Neural crest cell (in vitro differentiated cells): Measurements from ENCODE around the gene KCTD5. TPM values are rescaled to one million over a fixed set of nuclear protein-coding genes. Genes with fewer than 3 reads are reported as not detected.
A peak's percentile ranks its signal among the peaks of the same experiment; 100 is the strongest.

Source experiments
- DNase-seq: peaks from one replicate; pipeline ENCODE4 v3.0.0; 2021; ENCODE audit warnings: low read depth, mixed read lengths, low spot score
- H3K27ac Mint-ChIP-seq: one replicate; pipeline ENCODE4 v1.8.0; 2021; ENCODE audit warnings: mild to moderate bottlenecking, mixed read lengths; ENCODE audit not compliant: unreplicated experiment
- H3K27me3 Mint-ChIP-seq: 2 replicates; pipeline ENCODE4 v1.8.0; 2021; ENCODE audit warnings: low read depth, mild to moderate bottlenecking, mixed read lengths
- H3K36me3 Mint-ChIP-seq: 2 replicates; pipeline ENCODE4 v1.8.0; 2021; ENCODE audit warnings: low read depth, mild to moderate bottlenecking, mixed read lengths
- H3K4me1 Mint-ChIP-seq: 2 replicates; pipeline ENCODE4 v1.8.0; 2021; ENCODE audit warnings: mixed read lengths
- H3K4me3 Mint-ChIP-seq: one replicate; pipeline ENCODE4 v1.8.0; 2021; ENCODE audit warnings: mild to moderate bottlenecking, mixed read lengths
- H3K9me3 Mint-ChIP-seq: 2 replicates; pipeline ENCODE4 v1.8.0; 2021; ENCODE audit warnings: mixed read lengths
- total RNA-seq: library from RNA; stranded (reverse); gene quantifications from 2 replicates; pipeline ENCODE4 v1.2.1, GENCODE V29; 2021
- TF ChIP-seq, protein P1 (sequence below): fragments of 200-600 bp; sonication (generic); conservative IDR thresholded peaks from 2 replicates; pipeline ENCODE4 v1.5.0; 2021; ENCODE audit warnings: antibody characterized with exemption, mild to moderate bottlenecking

KCTD5 gene
- total RNA-seq, 1 donor from 2014 or later: 27.7 TPM

DNA sequence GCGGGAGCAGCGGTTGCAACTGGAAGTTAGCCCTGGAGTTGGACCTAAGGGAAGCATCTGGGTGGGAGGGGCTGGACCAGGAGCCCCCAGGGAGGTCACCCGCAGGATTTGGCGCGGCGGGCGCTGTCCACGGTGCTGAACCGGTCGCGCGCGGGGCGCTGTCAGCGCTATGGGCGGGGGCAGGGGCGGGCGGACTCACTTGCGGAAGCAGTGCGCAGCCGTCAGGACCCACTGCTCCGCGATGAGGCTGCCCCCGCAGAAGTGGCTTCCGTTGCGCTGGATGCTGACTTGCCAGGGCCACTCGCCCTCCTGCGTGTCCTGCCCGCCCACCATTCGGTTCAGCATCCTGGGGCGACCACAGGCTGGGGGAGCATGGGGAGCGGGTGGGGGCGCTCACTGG is 33.2 kb downstream of the KCTD5 start:
- Mint-ChIP-seq H3K4me1 (no peaks in the 10 kb centered on the region), H3K27ac (no peak overlapping the region), H3K4me3 (no peak overlapping the region), H3K9me3 (no peaks in the 10 kb centered on the region), H3K36me3 (no peaks in the 10 kb centered on the region), H3K27me3 (peaks cover 8% of the 10 kb centered on the region)
- TF ChIP-seq, protein P1, sequence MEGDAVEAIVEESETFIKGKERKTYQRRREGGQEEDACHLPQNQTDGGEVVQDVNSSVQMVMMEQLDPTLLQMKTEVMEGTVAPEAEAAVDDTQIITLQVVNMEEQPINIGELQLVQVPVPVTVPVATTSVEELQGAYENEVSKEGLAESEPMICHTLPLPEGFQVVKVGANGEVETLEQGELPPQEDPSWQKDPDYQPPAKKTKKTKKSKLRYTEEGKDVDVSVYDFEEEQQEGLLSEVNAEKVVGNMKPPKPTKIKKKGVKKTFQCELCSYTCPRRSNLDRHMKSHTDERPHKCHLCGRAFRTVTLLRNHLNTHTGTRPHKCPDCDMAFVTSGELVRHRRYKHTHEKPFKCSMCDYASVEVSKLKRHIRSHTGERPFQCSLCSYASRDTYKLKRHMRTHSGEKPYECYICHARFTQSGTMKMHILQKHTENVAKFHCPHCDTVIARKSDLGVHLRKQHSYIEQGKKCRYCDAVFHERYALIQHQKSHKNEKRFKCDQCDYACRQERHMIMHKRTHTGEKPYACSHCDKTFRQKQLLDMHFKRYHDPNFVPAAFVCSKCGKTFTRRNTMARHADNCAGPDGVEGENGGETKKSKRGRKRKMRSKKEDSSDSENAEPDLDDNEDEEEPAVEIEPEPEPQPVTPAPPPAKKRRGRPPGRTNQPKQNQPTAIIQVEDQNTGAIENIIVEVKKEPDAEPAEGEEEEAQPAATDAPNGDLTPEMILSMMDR: no peak
- peak; percentile 54 for DNase-seq

DNA sequence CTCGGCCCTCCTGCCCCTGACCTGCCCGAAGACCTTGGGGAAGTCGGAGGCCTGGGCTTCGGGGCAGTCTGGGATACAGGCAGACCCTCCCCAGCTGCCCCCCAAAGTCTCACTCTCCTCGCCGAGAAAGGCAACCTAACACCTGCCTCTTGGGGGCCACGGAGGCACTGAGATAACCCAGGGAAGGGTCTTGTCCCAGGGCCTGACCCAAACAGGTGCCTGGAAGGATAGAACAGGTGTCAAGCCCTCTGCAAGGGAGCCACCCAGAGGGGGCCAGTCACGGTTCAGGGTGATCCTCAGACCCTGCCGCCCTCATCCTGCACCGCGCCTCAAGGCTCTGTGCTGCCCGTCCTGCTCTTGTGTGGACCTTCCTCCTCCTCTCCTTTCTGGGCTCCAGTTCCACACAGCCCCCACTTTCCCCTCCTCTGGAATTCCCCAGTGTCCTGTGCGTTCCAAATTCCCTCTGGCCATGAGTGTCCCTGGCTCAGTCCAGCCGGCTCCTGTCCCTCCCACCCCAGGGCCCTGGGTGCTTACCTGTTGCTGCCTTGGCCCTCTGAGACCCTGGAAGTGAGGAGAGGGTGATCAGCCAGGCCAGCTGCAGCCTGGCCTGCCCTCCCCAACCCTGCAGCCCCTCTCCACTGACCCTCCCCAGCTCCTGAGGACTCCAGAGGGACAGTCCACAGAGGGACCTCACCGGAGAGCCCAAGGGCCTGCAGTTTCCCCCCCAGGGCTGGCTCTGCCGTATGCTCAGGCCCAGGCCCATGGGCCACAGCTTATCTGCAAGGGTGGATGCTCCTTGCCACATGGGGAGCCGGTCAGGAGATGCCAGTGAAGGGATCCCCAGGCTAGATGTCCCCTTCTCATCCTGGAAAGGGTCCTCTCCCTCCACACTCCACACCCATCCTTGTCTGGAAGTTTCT is 33.9 kb downstream of the KCTD5 start:
- DNase-seq: no peak
- Mint-ChIP-seq H3K4me3 (no peak overlapping the region), H3K27ac (no peak overlapping the region), H3K36me3 (no peaks in the 10 kb centered on the region), H3K9me3 (no peaks in the 10 kb centered on the region), H3K27me3 (peaks cover 8% of the 10 kb centered on the region), H3K4me1 (no peaks in the 10 kb centered on the region)
- TF ChIP-seq, protein P1: no peak

DNA sequence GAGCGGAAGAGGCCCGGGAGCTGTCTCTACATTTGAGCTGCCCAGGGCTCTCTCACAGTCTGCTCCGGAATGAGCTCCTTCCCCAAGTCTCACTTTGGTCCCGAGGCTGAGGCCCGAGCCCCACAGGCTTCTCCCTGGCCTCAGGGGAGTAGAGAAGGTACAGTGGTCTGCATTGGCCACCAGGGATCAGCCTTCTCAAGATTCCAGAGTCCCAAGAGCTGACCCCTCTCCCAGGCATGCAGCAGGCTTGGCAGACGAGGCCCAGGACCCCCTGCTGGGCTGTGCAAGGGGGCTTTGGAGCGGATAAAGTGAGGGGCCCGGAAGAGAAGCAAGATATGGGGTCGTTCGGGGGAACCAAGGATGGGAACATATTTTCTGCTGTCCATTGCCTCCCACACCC is 34.6 kb downstream of the KCTD5 start:
- H3K4me1 Mint-ChIP-seq: no peaks in the 10 kb centered on the region
- no peaks in the 10 kb centered on the region for H3K36me3 Mint-ChIP-seq
- DNase-seq: no peak
- H3K4me3 Mint-ChIP-seq: no peak overlapping the region
- H3K9me3 Mint-ChIP-seq: no peaks in the 10 kb centered on the region
- H3K27ac Mint-ChIP-seq: no peak overlapping the region
- TF ChIP-seq, protein P1: no peak
- peaks cover 8% of the 10 kb centered on the region for H3K27me3 Mint-ChIP-seq

DNA sequence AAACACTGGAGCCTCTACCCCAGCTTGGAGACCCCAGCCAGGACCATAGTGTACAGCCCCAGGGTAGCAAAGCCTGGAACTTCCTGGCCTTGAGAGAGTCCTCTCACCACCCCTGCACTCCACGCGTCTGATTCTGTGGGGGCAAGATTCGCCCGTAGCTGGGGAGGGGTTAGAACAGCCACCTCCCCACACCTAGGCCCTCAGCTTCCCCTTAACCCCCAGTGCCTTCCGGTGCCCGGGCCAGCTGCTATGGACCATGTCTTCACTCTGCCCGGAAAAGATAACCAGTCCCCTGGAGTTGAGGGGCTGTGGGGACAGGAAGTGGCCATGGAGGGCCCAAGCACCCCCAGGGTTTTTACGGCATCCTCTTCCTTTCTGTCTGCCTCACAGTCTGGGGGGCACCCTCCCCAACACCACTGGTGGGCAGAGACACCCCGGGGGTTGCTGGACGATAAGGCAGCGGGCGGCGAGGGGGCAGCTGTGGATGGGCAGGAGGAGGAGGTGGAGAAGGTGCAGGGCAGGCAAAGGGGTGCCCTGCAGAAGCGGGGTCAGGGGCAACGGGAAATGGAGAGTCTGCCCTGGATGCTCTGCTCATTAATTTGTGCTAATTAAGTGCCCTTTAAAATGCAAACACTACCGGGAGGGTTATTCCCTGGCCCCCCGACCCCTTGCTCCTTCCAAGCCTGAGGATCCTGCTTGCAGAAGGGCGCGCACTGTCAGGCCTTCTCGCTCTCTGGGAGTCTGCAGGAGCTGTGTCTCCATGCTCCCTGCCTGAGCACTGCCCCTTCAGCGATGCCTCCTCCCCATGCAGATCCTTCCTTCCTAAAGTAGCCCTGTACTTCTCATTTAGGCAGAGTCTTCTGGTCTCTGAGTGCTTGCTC is 35.3 kb downstream of the KCTD5 start:
- Mint-ChIP-seq H3K27me3 (peaks cover 8% of the 10 kb centered on the region), H3K4me1 (no peaks in the 10 kb centered on the region), H3K27ac (no peak overlapping the region), H3K9me3 (no peaks in the 10 kb centered on the region), H3K36me3 (no peaks in the 10 kb centered on the region), H3K4me3 (no peak overlapping the region)
- DNase-seq: no peak
- TF ChIP-seq, protein P1: no peak

DNA sequence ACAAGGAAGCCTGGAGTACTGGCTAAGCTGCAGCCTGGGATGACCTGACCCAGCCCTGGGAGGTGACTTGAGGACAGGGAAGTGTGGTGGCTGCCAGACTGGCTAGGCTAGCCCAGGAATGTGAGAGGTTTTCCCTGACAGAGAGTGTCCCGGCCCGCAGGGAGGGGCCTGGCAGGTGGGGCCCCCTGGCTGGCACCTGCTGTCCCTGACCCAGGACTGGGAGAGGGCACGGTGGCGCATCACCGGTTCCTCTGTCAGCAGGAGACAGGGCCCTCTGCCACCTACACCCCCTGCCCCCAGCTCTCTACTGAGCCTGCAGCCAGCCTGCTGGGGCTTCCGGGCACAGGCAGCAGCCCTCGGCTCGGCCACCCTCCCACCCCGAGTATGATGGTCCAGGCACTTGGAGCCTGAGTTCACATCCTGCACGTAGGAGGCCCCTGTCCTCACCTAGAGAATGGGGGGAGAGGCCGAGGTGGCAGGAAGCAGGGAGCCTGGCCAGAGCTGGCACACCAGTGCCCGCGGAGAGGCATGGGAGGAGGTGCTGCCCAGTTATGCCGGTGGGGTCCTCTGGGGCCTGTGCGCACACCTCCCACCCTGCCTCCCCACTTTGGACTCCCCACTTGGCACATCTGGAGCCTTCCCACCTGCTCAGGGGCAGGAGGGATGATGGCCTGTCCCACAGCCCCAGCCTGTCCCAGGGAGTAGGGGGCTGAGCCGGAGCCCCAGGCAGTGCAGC is 37.2 kb downstream of the KCTD5 start:
- TF ChIP-seq, protein P1: no peak
- Mint-ChIP-seq H3K4me1 (no peaks in the 10 kb centered on the region), H3K36me3 (no peaks in the 10 kb centered on the region), H3K27me3 (peaks cover 13% of the 10 kb centered on the region), H3K4me3 (no peak overlapping the region), H3K9me3 (no peaks in the 10 kb centered on the region), H3K27ac (no peak overlapping the region)
- no peak for DNase-seq
